IPS-NIHi7 (cell line): Measurements from ENCODE around the gene IST1.

Experiments
- DNase-seq: peaks from one replicate; pipeline ENCODE4 v3.0.0; 2012; ENCODE audit warnings: mixed read lengths; ENCODE audit errors: extremely low spot score

Gene IST1

DNA sequence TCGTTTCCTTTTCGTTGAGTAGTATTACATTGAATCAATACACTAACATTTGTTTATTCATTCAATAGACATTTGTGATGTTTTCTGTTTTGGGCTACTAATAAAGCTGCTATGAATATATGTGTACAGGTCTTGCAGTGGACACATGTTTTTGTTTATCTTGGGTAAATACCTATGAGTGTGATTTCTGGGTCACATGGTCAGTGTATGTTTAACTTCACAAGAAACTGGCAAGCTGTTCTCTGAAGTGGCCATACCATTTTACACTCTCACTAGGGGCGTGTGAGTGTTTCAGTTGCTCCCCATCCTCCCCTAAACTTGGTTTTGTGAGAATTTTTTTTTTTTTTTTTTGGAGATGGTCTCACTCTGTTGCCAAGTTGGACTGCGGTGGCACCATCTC is 69.9 kb downstream of the IST1 start:
- DNase-seq = no peak

DNA sequence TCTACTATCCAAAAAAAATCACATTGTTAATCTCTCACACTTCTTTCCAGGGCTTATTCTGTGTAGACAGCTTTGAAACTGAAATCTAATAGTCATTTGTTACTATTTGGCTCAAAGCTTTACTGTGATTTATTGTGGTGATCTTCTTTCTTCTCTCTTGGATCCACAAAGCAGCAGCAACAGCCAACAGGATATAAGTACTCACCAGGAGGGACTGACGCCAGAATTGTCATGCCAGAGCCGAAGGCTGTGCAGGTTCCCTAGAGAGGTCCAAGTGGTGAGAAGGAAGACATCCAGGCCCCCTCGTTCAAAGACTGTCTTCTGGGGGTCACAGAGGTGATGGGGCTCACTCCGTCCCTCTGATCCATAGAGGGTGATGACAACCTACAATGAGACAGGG is 71.6 kb downstream of the IST1 start:
- DNase-seq = no peak

DNA sequence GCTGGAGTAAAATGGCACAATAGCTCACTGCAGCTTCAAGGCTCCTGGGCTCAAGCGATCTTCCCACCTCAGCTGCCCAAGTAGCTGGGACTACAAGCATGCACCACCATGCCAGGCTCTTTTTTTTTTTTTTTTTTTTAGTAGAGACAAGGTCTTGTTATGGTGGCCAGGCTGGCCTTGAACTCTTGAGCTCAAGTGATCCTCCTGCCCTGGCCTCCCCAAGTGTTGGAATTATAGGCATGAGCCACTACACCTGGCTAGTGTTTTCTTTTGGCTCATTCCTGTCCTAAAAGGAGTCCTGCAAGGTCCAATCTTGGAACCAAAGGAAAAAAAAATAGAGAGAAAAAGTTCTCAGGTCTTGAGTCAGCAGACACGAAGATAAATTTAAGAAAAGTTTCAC is 74.0 kb downstream of the IST1 start:
- DNase-seq = no peak

DNA sequence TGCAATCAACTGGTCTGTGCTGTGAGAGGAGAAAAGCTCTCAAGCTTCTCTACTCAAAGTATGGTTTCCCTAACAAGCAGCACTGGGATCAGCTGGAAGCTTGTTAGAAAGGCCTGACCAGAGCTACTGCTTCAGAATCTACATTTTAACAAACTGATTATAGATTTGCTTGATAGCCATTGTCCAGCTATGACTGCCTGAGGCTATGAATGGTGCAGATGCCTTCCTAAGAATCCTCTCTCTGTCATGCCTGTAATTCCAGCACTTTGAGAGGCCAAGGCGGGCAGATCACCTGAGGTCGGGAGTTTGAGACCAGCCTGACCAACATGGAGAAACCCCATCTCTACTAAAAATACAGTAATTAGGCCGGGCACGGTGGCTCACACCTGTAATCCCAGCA is 76.2 kb downstream of the IST1 start:
- DNase-seq = no peak

DNA sequence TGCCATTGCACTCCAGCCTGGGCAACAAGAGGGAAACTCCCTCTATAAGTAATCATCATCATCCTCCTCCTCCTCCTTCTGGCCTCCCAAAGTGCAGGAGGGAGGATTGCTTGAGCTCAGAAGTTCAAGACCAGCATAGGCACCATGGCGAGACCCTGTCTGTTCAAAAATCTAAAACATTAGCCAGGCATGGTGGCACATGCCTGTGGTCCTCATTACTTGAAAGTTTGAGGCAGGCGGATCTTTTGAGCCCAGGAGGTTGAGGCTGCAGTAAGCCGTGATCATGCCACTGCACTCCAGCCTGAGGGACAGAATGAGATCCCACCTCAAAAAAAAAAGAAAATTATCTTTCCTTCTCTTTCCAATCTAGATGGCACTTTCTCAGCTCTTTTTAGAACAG is 77.0 kb downstream of the IST1 start:
- DNase-seq = no peak

DNA sequence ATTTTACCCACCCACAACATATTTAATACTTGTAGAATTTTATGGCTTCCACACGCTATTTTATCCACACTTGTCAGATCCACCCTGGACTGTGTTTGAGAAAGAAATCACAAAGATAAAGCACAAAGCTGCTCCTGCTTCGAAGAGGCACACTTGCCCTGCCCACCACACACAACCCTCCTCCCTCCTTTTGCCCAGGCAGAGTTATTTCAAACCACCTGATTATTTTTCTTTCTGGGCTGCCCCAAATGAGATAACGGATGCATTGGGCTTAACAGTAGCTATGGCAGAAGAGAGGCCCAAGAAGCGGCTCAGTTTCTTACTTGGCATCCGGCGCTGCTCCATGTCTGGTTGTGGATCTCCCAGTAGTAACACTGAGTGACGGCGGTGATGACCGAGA is 77.7 kb downstream of the IST1 start:
- DNase-seq = no peak

DNA sequence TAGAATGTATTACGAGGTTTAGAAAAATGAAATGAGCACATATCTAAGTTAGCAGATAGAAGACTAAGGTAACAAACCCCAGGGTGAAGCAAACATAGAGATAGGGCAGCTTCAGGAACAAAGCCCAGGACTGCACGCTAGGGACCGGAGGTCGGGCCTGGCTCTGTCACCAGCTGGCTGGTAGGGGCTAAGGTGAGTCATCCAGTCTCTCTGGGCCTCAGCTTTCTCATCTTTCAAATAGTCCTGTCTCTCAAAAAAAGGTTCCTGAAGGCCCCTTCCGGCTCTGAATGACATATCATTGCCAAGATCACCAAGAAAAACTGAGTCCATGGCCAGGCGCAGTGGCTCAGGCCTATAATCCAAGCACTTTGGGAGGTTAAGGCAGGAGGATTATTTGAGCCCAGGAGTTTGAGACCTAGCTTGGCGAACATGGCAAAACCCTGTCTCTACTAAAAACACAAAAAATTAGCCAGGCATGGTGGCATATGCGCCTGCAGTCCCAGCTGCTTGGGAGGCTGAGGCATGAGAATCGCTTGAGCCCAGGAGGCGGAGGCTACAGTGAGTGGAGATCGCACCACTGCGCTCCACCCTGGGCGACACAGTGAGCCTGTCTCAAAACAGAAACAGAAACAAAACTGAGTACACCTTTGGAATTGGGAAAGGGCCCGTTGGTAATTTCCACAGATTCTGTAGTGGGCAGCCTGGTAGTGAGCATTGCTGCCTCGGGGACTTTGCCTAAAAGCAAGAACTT is 78.9 kb downstream of the IST1 start:
- DNase-seq = peak; percentile 33
